Sigmoid colon (tissue), 7 donors: ENCODE measurements around the gene TMEM14A. TPM values are rescaled to one million over a fixed set of nuclear protein-coding genes. Genes with fewer than 3 reads are reported as not detected.

Experiments used
- DNase-seq: peaks from one replicate; pipeline ENCODE4 v3.0.0-alpha.2; 2019
- H3K27ac ChIP-seq, 4 donors: fragments of 200-600 bp; sonication (generic); one replicate each; pipeline ENCODE4 v1.5.1; 2016 to 2019; ENCODE audit warnings: mild to moderate bottlenecking in 1 of 4
- H3K27me3 ChIP-seq, 3 donors: fragments of 200-600 bp; sonication (generic); one replicate each; pipeline ENCODE4 v1.5.1; 2019; ENCODE audit warnings: mild to moderate bottlenecking in 1 of 3
- H3K36me3 ChIP-seq, 4 donors: fragments of 200-600 bp; sonication (generic); one replicate each; pipeline ENCODE4 v1.5.1; 2016 to 2019
- H3K4me1 ChIP-seq, 4 donors: fragments of 200-600 bp; sonication (generic); one replicate each; pipeline ENCODE4 v1.5.1; 2017 to 2019
- H3K4me3 ChIP-seq, 4 donors: fragments of 200-600 bp; sonication (generic); one replicate each; pipeline ENCODE4 v1.5.1; 2017 to 2019; ENCODE audit warnings: mild to moderate bottlenecking in 2 of 4, moderate library complexity in 1 of 4
- H3K9me3 ChIP-seq, 4 donors: fragments of 200-600 bp in 3 of 4; sonication (generic) in 3 of 4; one replicate each; pipeline versions ENCODE4 v1.5.1 to v1.6.1; 2013 to 2019
- EP300 ChIP-seq, 4 donors: sonication (generic); formaldehyde crosslinking; IDR thresholded peaks; one replicate each; pipeline ENCODE4 v1.6.1; 2017; ENCODE audit warnings: antibody characterized with exemption in 4 of 4
- POLR2A ChIP-seq, 2 donors: fragments of 450-650 bp; IDR thresholded peaks; one replicate each; pipeline ENCODE4 v1.6.1; 2016; ENCODE audit warnings: antibody characterized with exemption in 2 of 2, mild to moderate bottlenecking in 2 of 2, moderate library complexity in 2 of 2
- POLR2AphosphoS5 ChIP-seq, 4 donors: sonication (generic); formaldehyde crosslinking; IDR thresholded peaks; one replicate each; pipeline ENCODE4 v1.6.1; 2017; ENCODE audit warnings: antibody characterized with exemption in 4 of 4
- WGBS, 2 donors: extraction: QIAGEN DNeasy Blood & Tissue Kit; methylation state at CpG; one replicate each; pipeline ENCODE4 v1.1.7; 2013; 5-methylcytosine and 5-hydroxymethylcytosine counted together
- intact Hi-C: fragments of 100-400 bp; cut with DNase I; formaldehyde crosslinking; loops from one replicate; pipeline ENCODE4 v1.15.1; 2023
- polyA plus RNA-seq, 3 donors: library from polyadenylated mRNA; stranded (reverse); fragments of 200-250 nt; gene quantifications; one replicate each; pipeline ENCODE4 v1.2.3, GENCODE V29; 2013
- total RNA-seq, 4 donors: library from RNA; depleted of rRNA; stranded (reverse); fragments of >200 nt; gene quantifications; one replicate each; pipeline ENCODE4 v1.1.0, GENCODE V29; 2016
- TF ChIP-seq, protein P1 (sequence below), 4 experiments: fragments of 450-650 bp in 3 of 4; fragments of 200-600 bp in 1 of 4; IDR thresholded peaks; one replicate each; pipeline ENCODE4 v1.5.1; 2016 to 2019; ENCODE audit warnings: antibody characterized with exemption in 4 of 4, mild to moderate bottlenecking in 3 of 4, moderate library complexity in 2 of 4
- donor health status: healthy with polysubstance abuse.
- donor health status: Bipolar disorder and iron deficiency.
- donor health status: healthy.

TMEM14A gene
- total and polyA plus RNA-seq, 7 donors = 18.5 to 48.5 (median 25.2) TPM

DNA sequence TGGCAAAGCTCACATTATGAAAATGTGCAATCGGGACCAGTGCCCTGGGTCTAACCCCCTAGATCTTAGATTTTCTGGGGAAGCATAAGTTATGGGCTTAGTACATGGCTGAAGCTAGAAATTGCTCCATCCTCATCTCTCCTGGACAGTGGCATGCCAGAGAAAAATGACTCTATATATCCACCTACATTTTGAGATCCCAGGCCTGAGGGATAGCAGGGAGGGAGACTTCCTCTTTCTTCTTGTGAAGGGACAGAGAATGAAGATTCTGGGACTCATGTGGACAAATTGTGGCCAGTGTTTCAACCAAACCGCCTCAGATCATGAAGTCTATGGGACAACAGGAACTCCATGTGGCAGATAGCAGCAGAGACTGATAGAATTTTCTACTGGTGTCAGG, 57.0 kb downstream of the TMEM14A start:
- no peaks in the 10 kb centered on the region for H3K27me3 ChIP-seq
- no peaks in the 10 kb centered on the region for H3K36me3 ChIP-seq
- no peak overlapping the region for H3K4me3 ChIP-seq
- 92 to 93% methylated on average over 2 of the region's 2 CpGs for WGBS, 2 donors
- no peaks in the 10 kb centered on the region for H3K4me1 ChIP-seq
- no peak overlapping the region for H3K27ac ChIP-seq
- intact Hi-C loops = no loop called here
- no peaks in the 10 kb centered on the region for H3K9me3 ChIP-seq
- no peak for TF ChIP-seq POLR2A (IDR thresholded peaks at IDR 0.05)
- TF ChIP-seq EP300 (IDR thresholded peaks at IDR 0.05) = no peak
- TF ChIP-seq POLR2AphosphoS5 (IDR thresholded peaks at IDR 0.05) = no peak
- TF ChIP-seq, protein P1, sequence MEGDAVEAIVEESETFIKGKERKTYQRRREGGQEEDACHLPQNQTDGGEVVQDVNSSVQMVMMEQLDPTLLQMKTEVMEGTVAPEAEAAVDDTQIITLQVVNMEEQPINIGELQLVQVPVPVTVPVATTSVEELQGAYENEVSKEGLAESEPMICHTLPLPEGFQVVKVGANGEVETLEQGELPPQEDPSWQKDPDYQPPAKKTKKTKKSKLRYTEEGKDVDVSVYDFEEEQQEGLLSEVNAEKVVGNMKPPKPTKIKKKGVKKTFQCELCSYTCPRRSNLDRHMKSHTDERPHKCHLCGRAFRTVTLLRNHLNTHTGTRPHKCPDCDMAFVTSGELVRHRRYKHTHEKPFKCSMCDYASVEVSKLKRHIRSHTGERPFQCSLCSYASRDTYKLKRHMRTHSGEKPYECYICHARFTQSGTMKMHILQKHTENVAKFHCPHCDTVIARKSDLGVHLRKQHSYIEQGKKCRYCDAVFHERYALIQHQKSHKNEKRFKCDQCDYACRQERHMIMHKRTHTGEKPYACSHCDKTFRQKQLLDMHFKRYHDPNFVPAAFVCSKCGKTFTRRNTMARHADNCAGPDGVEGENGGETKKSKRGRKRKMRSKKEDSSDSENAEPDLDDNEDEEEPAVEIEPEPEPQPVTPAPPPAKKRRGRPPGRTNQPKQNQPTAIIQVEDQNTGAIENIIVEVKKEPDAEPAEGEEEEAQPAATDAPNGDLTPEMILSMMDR (IDR thresholded peaks at IDR 0.05) = no peak
- DNase-seq = no peak

DNA sequence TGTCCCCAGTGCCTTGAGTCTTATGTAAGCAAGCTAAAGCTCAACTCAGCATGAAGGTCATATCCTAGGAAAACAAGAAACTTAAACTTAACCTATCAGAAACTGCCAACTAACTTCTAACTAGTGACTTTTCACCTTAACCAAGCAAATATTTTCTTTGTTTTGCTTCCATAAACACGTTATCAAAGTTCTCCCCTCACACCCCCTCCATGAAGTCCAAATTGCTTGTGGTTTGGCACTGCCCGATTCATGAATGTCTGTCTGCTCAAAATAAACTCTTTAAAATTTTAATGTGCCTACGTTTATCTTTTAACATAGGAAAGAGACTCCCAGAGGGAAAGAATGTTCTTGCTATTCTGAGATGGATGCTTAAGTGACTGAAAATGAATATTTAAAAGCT, 57.5 kb downstream of the TMEM14A start:
- intact Hi-C loops = no loop called here
- no peaks in the 10 kb centered on the region for H3K27me3 ChIP-seq
- TF ChIP-seq POLR2A (IDR thresholded peaks at IDR 0.05) = no peak
- TF ChIP-seq, protein P1 (IDR thresholded peaks at IDR 0.05) = no peak
- H3K4me1 ChIP-seq = no peaks in the 10 kb centered on the region
- no peak overlapping the region for H3K27ac ChIP-seq
- no peak overlapping the region for H3K4me3 ChIP-seq
- no peaks in the 10 kb centered on the region for H3K36me3 ChIP-seq
- no peaks in the 10 kb centered on the region for H3K9me3 ChIP-seq
- 12 to 52% methylated on average over 3 of the region's 3 CpGs for WGBS, 2 donors
- no peak for DNase-seq

DNA sequence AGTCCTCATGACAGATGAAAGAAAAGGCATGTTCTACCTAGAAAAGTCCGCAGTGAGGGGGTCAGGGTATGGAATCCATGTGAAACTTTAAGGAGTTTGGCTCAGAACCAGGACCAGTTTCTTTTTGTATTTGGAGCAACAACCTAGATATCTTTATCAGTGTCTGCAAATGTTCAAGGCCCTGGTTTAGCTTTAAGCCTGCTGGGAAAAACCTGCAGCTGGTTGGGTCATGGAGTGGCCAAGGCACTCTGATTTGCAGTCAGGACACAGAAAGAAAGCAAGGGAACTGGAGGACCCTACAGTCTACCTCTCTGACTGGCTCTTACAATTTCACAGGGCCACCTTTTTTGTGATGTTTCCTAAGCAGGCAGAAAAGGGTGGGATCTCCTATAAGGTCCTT, 58.7 kb downstream of the TMEM14A start:
- TF ChIP-seq POLR2A (IDR thresholded peaks at IDR 0.05) (no peak), EP300 (IDR thresholded peaks at IDR 0.05) (no peak)
- TF ChIP-seq, protein P1 (IDR thresholded peaks at IDR 0.05) = no peak
- Histone ChIP-seq H3K27ac (no peak overlapping the region), H3K27me3 (no peaks in the 10 kb centered on the region), H3K9me3 (no peaks in the 10 kb centered on the region), H3K36me3 (no peaks in the 10 kb centered on the region), H3K4me3 (no peak overlapping the region), H3K4me1 (no peaks in the 10 kb centered on the region)
- DNase-seq = no peak
- 94 to 97% methylated on average over 1 of the region's 1 CpG for whole genome bisulfite sequencing, 2 donors
- intact Hi-C loops = no loop called here

DNA sequence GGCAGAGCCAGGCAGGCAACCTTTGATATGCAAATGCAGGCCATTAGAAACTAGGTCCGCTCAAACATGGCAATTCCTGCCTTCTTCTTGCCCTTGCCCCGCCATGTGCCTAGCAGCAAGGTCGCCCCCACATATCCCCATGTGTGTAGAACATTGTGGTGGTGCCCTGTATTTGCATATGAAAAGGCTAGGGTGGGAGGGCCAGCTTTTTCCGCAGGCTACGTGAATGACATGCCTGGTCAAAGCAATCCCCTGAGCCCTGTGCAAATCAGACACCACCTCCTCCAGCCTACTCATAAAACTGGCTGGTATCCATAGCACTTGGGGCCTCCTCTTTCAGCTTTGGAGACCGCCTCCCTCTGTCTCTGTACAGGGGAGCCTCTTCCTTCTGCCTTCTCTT, 60.8 kb downstream of the TMEM14A start:
- intact Hi-C loops = no loop called here

DNA sequence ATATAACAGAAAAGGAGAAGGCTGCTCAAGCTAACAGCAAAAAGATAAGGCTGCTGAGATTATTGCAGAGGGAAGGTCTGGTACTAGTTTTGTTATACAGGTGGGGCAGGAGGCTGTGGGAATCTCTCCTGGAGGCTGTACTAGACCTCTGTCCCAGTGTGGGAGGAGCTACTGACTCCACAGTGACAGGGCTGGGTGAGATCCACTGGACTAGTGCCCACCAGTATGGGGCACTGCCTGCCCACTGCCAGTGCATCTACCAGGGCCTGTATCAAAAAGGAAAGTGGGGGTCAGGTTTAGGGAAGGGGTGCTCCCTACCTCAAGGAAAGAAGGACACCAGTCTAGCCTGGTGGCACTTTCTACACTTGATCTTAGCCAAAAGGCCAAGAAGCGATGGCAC, 62.3 kb downstream of the TMEM14A start:
- intact Hi-C loops = no loop called here
- Histone ChIP-seq H3K27ac (no peak overlapping the region), H3K27me3 (no peaks in the 10 kb centered on the region), H3K9me3 (no peaks in the 10 kb centered on the region), H3K4me1 (no peaks in the 10 kb centered on the region), H3K4me3 (no peak overlapping the region), H3K36me3 (no peaks in the 10 kb centered on the region)
- no peak for DNase-seq
- 97 to 100% methylated on average over 1 of the region's 1 CpG for WGBS, 2 donors
- TF ChIP-seq EP300 (IDR thresholded peaks at IDR 0.05) (no peak), POLR2A (IDR thresholded peaks at IDR 0.05) (no peak), POLR2AphosphoS5 (IDR thresholded peaks at IDR 0.05) (no peak)
- TF ChIP-seq, protein P1 (IDR thresholded peaks at IDR 0.05) = no peak

More for the DNA sequence above, 60.8 kb downstream of the TMEM14A start:
- Histone ChIP-seq H3K27ac (no peak overlapping the region), H3K36me3 (no peaks in the 10 kb centered on the region), H3K4me3 (no peak overlapping the region), H3K9me3 (no peaks in the 10 kb centered on the region), H3K4me1 (no peaks in the 10 kb centered on the region), H3K27me3 (no peaks in the 10 kb centered on the region)
- WGBS, 2 donors = 68 to 82% methylated on average over 6 of the region's 6 CpGs
- DNase-seq = no peak
- no peak for TF ChIP-seq EP300 (IDR thresholded peaks at IDR 0.05)
- TF ChIP-seq POLR2A (IDR thresholded peaks at IDR 0.05) = no peak
- TF ChIP-seq POLR2AphosphoS5 (IDR thresholded peaks at IDR 0.05) = no peak
- TF ChIP-seq, protein P1 (IDR thresholded peaks at IDR 0.05) = no peak
